ENCODE measurements around the gene SMAGP. TPM values are rescaled to one million over a fixed set of nuclear protein-coding genes. Genes with fewer than 3 reads are reported as not detected.
"Not testable (repeated sequence)": the region's sequence is repeated elsewhere in the genome, so short reads cannot be mapped to it uniquely, and the experiment has no call there.

SMAGP gene
- polyA plus RNA-seq (2012; ENCODE audit: insufficient read depth, insufficient read length), result 22.3 TPM

- H3K4me3 ChIP-seq (ENCODE audit: low read length), result peak within 1 kb of the TSS; percentile 69
- no peak for DNase-seq (ENCODE audit: low read depth, low spot score)
These were observed at the start of gene SMAGP for GRCh38 chr12:51270067-51270950. Gene SMAGP (minus strand): TSS chr12:51270415. CDS start chr12:51269278, 1,137 bp downstream.

GRCh38 chr12:51318846-51319599 lies 48.8 kb upstream of the SMAGP start:
- DNase-seq (ENCODE audit: low read depth, low spot score), result peak; percentile 86
- H3K4me3 ChIP-seq (ENCODE audit: low read length), result peak overlapping the region; percentile 10

- DNase-seq (ENCODE audit: low read depth, low spot score); H3K4me3 ChIP-seq (ENCODE audit: low read length): not testable (repeated sequence)
These were observed 48.0 kb upstream of the SMAGP start for GRCh38 chr12:51318057-51318806.

GRCh38 chr12:51311389-51311788 lies 41.2 kb upstream of the SMAGP start:
- no peak overlapping the region for H3K4me3 ChIP-seq (ENCODE audit: low read length)
- DNase-seq (ENCODE audit: low read depth, low spot score), result no peak

- no peak for DNase-seq (ENCODE audit: low read depth, low spot score)
These were observed 37.7 kb upstream of the SMAGP start for GRCh38 chr12:51307655-51308593.

GRCh38 chr12:51306507-51306906 lies 36.3 kb upstream of the SMAGP start:
- no peak for DNase-seq (ENCODE audit: low read depth, low spot score)
- H3K4me3 ChIP-seq (ENCODE audit: low read length), result no peak overlapping the region

More at GRCh38 chr12:51307655-51308593, 37.7 kb upstream of the SMAGP start:
- no peak overlapping the region for H3K4me3 ChIP-seq (ENCODE audit: low read length)

- H3K4me3 ChIP-seq (ENCODE audit: low read length); DNase-seq (ENCODE audit: low read depth, low spot score): not testable (repeated sequence)
These were observed 30.6 kb upstream of the SMAGP start for GRCh38 chr12:51300768-51301167.

GRCh38 chr12:51295651-51296050 lies 25.4 kb upstream of the SMAGP start:
- DNase-seq (ENCODE audit: low read depth, low spot score), result no peak
- H3K4me3 ChIP-seq (ENCODE audit: low read length), result no peak overlapping the region

- H3K4me3 ChIP-seq (ENCODE audit: low read length); DNase-seq (ENCODE audit: low read depth, low spot score): not testable (repeated sequence)
These were observed 23.9 kb upstream of the SMAGP start for GRCh38 chr12:51294097-51294496.

- DNase-seq (ENCODE audit: low read depth, low spot score), result no peak
- no peak overlapping the region for H3K4me3 ChIP-seq (ENCODE audit: low read length)
These were observed 23.5 kb upstream of the SMAGP start for GRCh38 chr12:51293696-51294095.

- not testable (repeated sequence) for H3K4me3 ChIP-seq (ENCODE audit: low read length); DNase-seq (ENCODE audit: low read depth, low spot score)
These were observed 21.6 kb upstream of the SMAGP start for GRCh38 chr12:51291603-51292513.

- no peak for DNase-seq (ENCODE audit: low read depth, low spot score)
- no peak overlapping the region for H3K4me3 ChIP-seq (ENCODE audit: low read length)
These were observed 15.6 kb upstream of the SMAGP start for GRCh38 chr12:51285843-51286242.

GRCh38 chr12:51281202-51281924 lies 11.1 kb upstream of the SMAGP start:
- no peak for DNase-seq (ENCODE audit: low read depth, low spot score)

GRCh38 chr12:51275088-51275487 lies 4.9 kb upstream of the SMAGP start:
- no peak overlapping the region for H3K4me3 ChIP-seq (ENCODE audit: low read length)
- DNase-seq (ENCODE audit: low read depth, low spot score), result no peak

More at GRCh38 chr12:51281202-51281924, 11.1 kb upstream of the SMAGP start:
- no peak overlapping the region for H3K4me3 ChIP-seq (ENCODE audit: low read length)

- DNase-seq (ENCODE audit: low read depth, low spot score); H3K4me3 ChIP-seq (ENCODE audit: low read length): not testable (repeated sequence)
These were observed 2.6 kb upstream of the SMAGP start for GRCh38 chr12:51272810-51273209.

GRCh38 chr12:51270951-51271518 lies 820 bp upstream of the SMAGP start:
- DNase-seq (ENCODE audit: low read depth, low spot score), result no peak
- peak overlapping the region; percentile 69 for H3K4me3 ChIP-seq (ENCODE audit: low read length)
